Osteocyte (in vitro differentiated cells): ENCODE data around the gene C1QTNF6. TPM values are rescaled to one million over a fixed set of nuclear protein-coding genes. Genes with fewer than 3 reads are reported as not detected.

Experiments used
- DNase-seq: peaks from one replicate; pipeline ENCODE4 v3.0.0; 2021; ENCODE audit warnings: mixed read lengths; ENCODE audit not compliant: unreplicated experiment; ENCODE audit errors: extremely low spot score
- H3K27ac Mint-ChIP-seq: one replicate; pipeline ENCODE4 v1.8.0; 2021; ENCODE audit warnings: mild to moderate bottlenecking, mixed read lengths; ENCODE audit not compliant: unreplicated experiment
- H3K27me3 Mint-ChIP-seq: one replicate; pipeline ENCODE4 v1.8.0; 2021; ENCODE audit warnings: mixed read lengths; ENCODE audit not compliant: unreplicated experiment
- H3K36me3 Mint-ChIP-seq: one replicate; pipeline ENCODE4 v1.8.0; 2021; ENCODE audit warnings: mixed read lengths; ENCODE audit not compliant: unreplicated experiment
- H3K4me1 Mint-ChIP-seq: one replicate; pipeline ENCODE4 v1.8.0; 2021; ENCODE audit warnings: mixed read lengths; ENCODE audit not compliant: unreplicated experiment
- H3K4me3 Mint-ChIP-seq: one replicate; pipeline ENCODE4 v1.8.0; 2021; ENCODE audit warnings: mild to moderate bottlenecking, moderate library complexity, mixed read lengths; ENCODE audit not compliant: unreplicated experiment
- H3K9me3 Mint-ChIP-seq: one replicate; pipeline ENCODE4 v1.8.0; 2021; ENCODE audit warnings: mixed read lengths; ENCODE audit not compliant: unreplicated experiment
- CTCF ChIP-seq: fragments of 200-600 bp; sonication (generic); IDR thresholded peaks from 2 replicates; pipeline ENCODE4 v1.5.0; 2021; ENCODE audit warnings: antibody characterized with exemption, mild to moderate bottlenecking, moderate library complexity
- total RNA-seq: library from RNA; stranded (reverse); gene quantifications from 2 replicates; pipeline ENCODE4 v1.2.1, GENCODE V29; 2021

C1QTNF6 gene
- total RNA-seq, 1 donor from 2014 or later = 36.4 TPM

GRCh38 chr22:37148031-37148651, 39.9 kb downstream of the C1QTNF6 start:
- Mint-ChIP-seq H3K27me3 (peaks cover 38% of the 10 kb centered on the region), H3K27ac (no peak overlapping the region), H3K36me3 (no peaks in the 10 kb centered on the region), H3K4me3 (no peak overlapping the region), H3K4me1 (no peaks in the 10 kb centered on the region), H3K9me3 (peaks cover 17% of the 10 kb centered on the region)
- TF ChIP-seq CTCF = no peak
- no peak for DNase-seq

- Mint-ChIP-seq H3K9me3 (peaks cover 17% of the 10 kb centered on the region), H3K4me1 (no peaks in the 10 kb centered on the region), H3K27ac (no peak overlapping the region), H3K27me3 (peaks cover 36% of the 10 kb centered on the region), H3K36me3 (no peaks in the 10 kb centered on the region), H3K4me3 (no peak overlapping the region)
- DNase-seq = no peak
- no peak for TF ChIP-seq CTCF
Observed at GRCh38 chr22:37147186-37147990, 40.7 kb downstream of the C1QTNF6 start.

GRCh38 chr22:37146507-37147180, 41.4 kb downstream of the C1QTNF6 start:
- Mint-ChIP-seq H3K4me1 (no peaks in the 10 kb centered on the region), H3K27ac (no peak overlapping the region), H3K4me3 (no peak overlapping the region), H3K27me3 (peaks cover 28% of the 10 kb centered on the region), H3K9me3 (peaks cover 11% of the 10 kb centered on the region), H3K36me3 (no peaks in the 10 kb centered on the region)
- no peak for DNase-seq
- no peak for TF ChIP-seq CTCF

GRCh38 chr22:37146051-37146385, 42.0 kb downstream of the C1QTNF6 start:
- H3K4me1 Mint-ChIP-seq = no peaks in the 10 kb centered on the region
- H3K36me3 Mint-ChIP-seq = no peaks in the 10 kb centered on the region
- no peak for DNase-seq
- no peak overlapping the region for H3K27ac Mint-ChIP-seq
- H3K9me3 Mint-ChIP-seq = peaks cover 4% of the 10 kb centered on the region
- TF ChIP-seq CTCF = no peak
- no peak overlapping the region for H3K4me3 Mint-ChIP-seq
- peaks cover 22% of the 10 kb centered on the region for H3K27me3 Mint-ChIP-seq
